ENCODE measurements around the gene GLTP.
"Not testable (repeated sequence)": the region's sequence is repeated elsewhere in the genome, so short reads cannot be mapped to it uniquely, and the experiment has no call there.

GLTP gene

GRCh38 chr12:109876406-109876805 lies 3.9 kb downstream of the GLTP start:
- no peak for DNase-seq

GRCh38 chr12:109875572-109876131 lies 4.7 kb downstream of the GLTP start:
- DNase-seq, result no peak

GRCh38 chr12:109873653-109874052 lies 6.7 kb downstream of the GLTP start:
- DNase-seq, result no peak

GRCh38 chr12:109871668-109872314 lies 8.6 kb downstream of the GLTP start:
- DNase-seq, result no peak

GRCh38 chr12:109870648-109871047 lies 9.7 kb downstream of the GLTP start:
- no peak for DNase-seq

GRCh38 chr12:109868182-109869051 lies 11.9 kb downstream of the GLTP start:
- no peak for DNase-seq

GRCh38 chr12:109864916-109865315 lies 15.4 kb downstream of the GLTP start:
- no peak for DNase-seq

GRCh38 chr12:109863847-109864712 lies 16.3 kb downstream of the GLTP start:
- no peak for DNase-seq

GRCh38 chr12:109862491-109862890 lies 17.9 kb downstream of the GLTP start:
- not testable (repeated sequence) for DNase-seq

- no peak for DNase-seq
These were observed 18.5 kb downstream of the GLTP start for GRCh38 chr12:109861689-109862314.

- no peak for DNase-seq
These were observed 19.4 kb downstream of the GLTP start for GRCh38 chr12:109860977-109861376.

- no peak for DNase-seq
These were observed 21.6 kb downstream of the GLTP start for GRCh38 chr12:109858764-109859163.

GRCh38 chr12:109857715-109858114 lies 22.6 kb downstream of the GLTP start:
- DNase-seq, result no peak

- DNase-seq, result no peak
These were observed 25.0 kb downstream of the GLTP start for GRCh38 chr12:109855377-109855776.

GRCh38 chr12:109850518-109850917 lies 29.8 kb downstream of the GLTP start:
- not testable (repeated sequence) for DNase-seq

GRCh38 chr12:109847142-109847735 lies 33.1 kb downstream of the GLTP start:
- no peak for DNase-seq

GRCh38 chr12:109845824-109846205 lies 34.5 kb downstream of the GLTP start:
- no peak for DNase-seq

- peak; percentile 39 for DNase-seq
These were observed 35.1 kb downstream of the GLTP start for GRCh38 chr12:109844983-109845823.

- no peak for DNase-seq
These were observed 36.2 kb downstream of the GLTP start for GRCh38 chr12:109844091-109844490.

- no peak for DNase-seq
These were observed 38.3 kb downstream of the GLTP start for GRCh38 chr12:109842021-109842420.

- no peak for DNase-seq
These were observed 39.0 kb downstream of the GLTP start for GRCh38 chr12:109841356-109841755.

All from GOT3 (cell line).